Stimulated activated CD8-positive, alpha-beta memory T cell treated with anti-CD3 and anti-CD28 coated beads, Interleukin-12 subunit alpha, Interleukin-12 subunit beta, amount 100 ng/mL, for 24 hours (primary cell): Measurements from ENCODE around the gene AMN1.
"Not testable (repeated sequence)": the region's sequence is repeated elsewhere in the genome, so short reads cannot be mapped to it uniquely, and the experiment has no call there.

Experiments used
- DNase-seq: peaks from one replicate; pipeline ENCODE4 v3.0.0-alpha.2; 2020; ENCODE audit errors: extremely low read depth

AMN1 gene

GRCh38 chr12:31685801-31686200 is 43.0 kb downstream of the AMN1 start:
- no peak for DNase-seq

DNA sequence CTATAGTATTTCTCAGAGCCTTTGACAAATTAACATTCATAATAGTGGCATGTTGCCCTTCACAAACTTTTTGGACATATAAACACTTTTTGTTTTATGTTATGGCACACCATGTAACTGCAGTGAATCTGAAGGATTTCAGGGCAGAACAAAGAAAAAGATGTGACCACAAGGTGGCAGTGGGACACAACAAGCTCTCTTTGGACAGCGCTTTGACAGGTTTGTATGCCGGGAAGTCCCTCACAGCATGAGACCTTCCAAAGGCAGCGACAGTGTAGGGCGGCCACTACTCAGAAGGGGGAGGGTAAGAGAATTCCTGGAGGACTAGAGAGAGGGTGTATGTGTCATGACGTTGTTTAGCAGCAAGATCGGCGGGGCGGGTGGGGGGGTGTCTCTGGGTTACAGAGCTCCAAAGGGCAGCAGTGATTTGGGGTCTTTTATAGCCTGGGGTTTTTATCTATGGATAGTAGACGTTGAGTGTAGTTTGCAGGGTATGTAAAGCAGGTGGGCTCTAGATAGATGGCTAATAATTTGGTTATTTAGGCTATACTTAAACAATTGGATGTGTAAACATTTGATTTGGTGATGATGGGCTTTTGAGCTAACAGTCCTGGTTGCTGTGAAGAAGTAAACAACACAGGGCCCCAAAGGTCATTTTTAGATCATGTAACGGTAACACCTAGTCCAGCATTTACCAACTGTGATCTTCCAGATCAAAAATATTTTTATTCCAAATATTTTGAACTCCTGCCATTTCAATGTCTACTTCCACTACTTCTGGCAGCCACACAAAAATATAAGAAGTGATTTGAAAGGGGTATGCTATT is 46.5 kb downstream of the AMN1 start:
- peak; percentile 26 for DNase-seq

DNA sequence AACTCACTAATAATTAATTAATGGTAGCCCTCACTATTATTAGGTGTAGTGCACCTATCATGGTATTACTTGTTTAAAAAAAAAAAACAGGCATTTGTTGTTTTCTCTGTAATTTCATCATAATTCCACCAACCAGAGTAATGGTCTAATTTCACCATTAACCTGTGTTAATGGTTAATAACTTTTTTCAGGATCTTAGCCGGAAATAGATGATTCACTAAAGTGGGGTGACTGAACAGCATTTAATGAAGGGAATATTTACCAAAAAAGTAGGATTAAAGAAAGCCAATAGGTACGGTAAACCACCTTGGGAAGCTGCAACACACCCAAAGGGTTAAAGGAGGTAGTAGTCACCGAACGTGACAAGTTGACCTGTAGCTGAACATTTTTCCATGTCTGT is 56.3 kb downstream of the AMN1 start:
- no peak for DNase-seq

DNA sequence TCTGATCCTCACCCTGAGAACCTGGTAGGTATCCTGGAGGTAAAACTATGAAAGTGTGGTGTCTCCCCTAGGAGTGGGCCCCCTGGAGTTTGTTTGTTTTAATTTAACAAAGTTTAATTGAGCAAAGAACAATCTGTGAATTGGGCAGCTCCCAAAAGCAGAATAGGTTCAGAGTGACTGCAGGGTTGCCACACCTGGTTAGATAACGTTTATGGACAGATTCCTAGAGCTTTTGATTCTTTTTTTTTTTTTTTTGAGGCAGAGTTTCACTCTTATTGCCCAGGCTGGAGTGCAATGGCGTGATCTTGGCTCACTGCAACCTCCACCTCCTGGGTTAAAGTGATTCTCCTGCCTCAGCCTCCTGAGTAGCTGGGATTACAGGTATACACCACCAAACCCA is 59.2 kb downstream of the AMN1 start:
- not testable (repeated sequence) for DNase-seq

DNA sequence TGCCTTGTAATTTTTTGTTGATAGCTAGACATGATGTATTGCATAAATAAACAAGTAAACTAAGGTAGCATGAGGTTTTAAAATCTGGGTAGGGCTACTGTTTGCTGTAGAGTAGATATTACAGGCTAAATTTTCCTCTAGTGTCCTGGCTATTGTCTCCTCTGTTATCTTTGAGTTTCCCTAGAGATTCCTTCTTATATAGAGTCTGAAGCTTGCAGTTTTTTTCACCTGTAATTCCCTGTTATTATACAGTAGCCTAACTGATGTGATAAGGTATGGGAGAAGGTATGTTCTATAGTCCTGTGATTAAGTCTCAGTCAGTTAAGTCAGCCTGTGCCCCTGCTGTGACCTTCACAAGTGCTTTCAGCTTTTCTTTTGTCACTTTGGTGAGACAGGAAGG is 59.8 kb downstream of the AMN1 start:
- no peak for DNase-seq

- DNase-seq: no peak
These were observed 64.8 kb downstream of the AMN1 start for GRCh38 chr12:31664038-31664437.

DNA sequence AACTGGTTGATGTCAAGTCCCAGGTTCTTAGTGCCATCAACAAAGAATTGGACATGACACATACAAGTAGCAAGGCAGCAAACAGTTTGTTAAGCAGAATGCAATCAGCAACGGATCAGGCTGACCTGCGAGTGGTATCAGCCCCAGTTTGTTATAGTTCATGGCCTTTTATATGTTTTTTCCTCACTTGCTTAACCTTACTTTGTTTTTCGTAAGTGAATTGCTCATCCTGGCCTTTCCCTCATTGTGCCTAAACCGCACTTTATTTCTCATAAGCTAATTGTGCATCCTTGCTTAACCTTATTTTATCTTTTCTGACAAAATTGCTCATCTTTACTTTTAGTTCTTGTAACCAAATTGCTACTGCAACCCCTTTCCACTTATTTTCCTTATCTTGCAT is 65.2 kb downstream of the AMN1 start:
- DNase-seq: no peak

- no peak for DNase-seq
These were observed 66.5 kb downstream of the AMN1 start for GRCh38 chr12:31662176-31662849.

DNA sequence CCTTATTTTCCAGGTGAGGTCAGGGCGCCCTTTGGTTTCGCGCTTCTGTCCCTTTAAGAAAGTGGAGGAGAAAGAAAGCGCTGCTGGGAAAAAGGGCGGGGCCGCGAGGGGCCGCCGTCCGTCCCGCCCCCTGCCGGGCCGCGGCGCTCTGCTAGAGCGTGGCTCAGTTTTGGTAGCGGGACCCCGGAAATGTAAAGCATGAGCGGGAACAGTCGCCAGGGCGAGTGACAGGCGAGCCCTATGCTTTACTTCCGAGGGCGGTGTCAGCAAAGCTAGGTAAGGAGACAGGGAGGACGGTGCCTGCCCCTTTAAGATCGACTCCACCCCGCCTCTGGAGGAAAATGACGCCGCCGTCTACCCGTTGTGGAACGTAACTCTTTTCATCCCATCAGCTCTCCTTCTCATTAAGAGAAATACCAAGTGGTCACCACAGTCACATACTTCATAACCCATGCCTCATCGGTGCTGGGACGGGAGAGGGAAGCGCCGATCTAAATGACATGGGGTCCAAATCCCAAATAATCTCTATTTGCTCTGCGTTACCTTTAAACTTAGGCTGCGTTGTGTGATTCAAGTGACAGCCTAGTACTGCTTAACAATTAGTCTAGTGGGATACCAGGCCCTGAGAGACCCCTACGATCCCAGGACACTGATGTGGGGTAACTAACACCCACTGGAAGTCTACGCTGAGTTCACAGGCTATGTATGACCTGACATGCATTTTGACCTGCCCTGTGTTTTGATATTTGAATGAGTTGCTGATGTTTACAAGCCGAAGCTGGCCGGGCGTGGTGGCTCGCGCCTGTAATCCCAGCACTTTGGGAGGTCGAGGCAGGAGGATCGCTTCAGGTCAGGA is 69.5 kb downstream of the AMN1 start, which contains the start of gene ETFBKMT:
Gene ETFBKMT, plus strand, starts transcription at position 602 of the 856 bp plus-strand sequence. CDS start 2,266 bp downstream, outside the sequence.
- DNase-seq: peak; percentile 80

GRCh38 chr12:31658471-31659086 is 70.2 kb downstream of the AMN1 start:
- DNase-seq: no peak

GRCh38 chr12:31655792-31656191 is 73.0 kb downstream of the AMN1 start:
- DNase-seq: no peak

DNA sequence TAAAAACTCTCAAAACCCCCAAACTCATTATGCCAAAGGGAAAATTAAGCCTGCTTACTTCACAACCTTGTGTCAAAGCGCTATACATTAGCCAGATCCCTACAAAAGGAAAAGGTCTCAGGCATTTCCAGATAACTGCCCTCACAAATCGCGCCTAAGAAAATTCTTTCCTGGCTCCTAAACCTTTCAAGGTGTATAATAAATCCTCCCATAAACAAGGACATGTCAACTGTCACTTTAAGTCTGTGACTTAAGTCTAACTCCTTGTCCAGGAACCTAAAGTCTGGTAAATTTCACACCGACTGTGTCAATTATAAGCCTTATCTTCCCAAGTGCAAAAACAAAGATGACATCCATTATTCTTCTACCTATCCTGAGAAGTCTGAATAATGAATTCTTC is 73.6 kb downstream of the AMN1 start:
- no peak for DNase-seq

DNA sequence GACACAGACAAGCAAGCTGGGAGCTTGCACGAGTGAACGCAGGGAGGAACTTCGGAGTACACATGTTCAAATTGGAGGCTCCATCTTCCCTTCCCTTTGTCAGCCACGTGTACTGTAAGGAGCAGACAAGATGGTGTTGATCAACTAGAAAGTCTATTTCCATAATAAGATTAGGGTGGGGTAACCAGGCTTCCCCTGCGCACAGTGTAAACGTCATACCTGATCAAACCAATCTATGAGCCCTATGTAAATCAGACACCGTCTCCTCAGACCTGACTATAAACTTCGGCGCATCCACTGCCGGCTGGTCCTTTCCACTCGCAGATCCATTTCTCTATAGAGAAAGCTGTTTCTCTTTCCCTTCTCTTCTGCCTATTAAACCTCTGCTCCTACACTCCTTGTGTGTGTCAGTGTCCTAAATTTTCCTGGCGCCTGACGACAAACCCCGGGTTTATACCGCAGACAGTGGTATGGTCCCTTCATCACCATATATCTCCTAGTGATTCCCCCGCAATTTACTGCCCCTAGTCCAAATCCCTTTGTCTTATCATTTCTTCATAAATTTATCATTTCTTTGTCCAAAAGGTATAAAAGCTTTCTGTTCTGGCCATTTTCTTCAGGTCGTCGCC is 76.8 kb downstream of the AMN1 start:
- DNase-seq: no peak

DNA sequence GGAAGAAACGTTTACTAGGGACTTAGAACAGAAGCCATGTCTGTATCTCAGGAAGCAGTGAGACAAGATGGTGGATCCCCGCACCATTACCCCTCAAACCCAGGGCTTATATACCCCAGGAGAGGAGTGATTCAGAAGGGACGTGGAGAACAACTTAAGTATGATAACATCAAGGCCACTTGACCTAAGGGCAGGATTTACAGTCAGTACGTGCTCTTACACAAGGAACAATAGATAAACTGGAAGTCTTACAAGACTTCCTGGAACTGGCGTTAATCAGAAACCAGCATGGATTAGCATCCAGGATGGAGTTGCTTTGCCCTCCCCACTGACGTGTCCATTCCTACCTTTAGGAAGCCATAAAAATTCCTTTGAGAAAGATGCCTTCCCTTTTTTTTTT is 77.9 kb downstream of the AMN1 start:
- no peak for DNase-seq

GRCh38 chr12:31647086-31647491 is 81.7 kb downstream of the AMN1 start:
- DNase-seq: no peak

DNA sequence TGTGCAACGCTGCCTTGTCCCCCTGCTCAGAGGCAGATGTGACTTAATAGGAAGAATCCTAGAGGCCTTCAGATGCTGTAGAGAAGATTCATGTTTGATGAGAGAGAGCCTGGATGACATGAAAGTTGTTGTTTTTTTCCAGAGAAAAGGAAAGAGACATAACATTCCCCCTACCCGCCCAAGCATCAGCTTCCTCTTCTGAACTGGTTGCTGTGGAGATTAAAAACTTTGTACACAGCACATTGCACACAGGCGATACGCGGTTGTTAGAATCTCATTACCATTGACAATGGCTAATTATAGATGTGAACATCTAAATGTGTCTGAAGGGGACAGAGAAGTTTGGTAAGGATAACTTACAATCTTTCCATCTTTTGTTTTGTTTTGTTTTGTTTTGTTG is 82.9 kb downstream of the AMN1 start:
- no peak for DNase-seq

- no peak for DNase-seq
These were observed 84.3 kb downstream of the AMN1 start for GRCh38 chr12:31644536-31644935.

GRCh38 chr12:31641509-31642090 is 87.2 kb downstream of the AMN1 start:
- no peak for DNase-seq

DNA sequence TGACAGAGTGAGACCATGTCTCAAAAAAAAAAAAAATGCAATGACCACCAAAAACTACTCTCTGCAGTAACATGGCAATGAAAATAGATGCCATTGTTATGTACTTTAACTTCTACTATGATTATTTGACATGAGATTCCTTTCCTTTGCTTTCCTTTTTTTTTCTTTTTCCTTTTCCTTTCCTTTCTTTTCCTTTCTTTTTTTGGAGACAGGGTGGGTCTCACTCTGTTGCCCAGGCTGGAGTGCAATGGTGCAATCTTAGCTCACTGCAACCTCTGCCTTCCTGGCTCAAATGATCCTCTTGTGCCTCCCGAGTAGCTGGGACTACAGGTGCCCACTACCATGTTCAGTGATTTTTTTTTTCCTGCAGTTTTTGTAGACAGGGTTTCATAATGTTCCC is 94.2 kb downstream of the AMN1 start:
- no peak for DNase-seq

GRCh38 chr12:31633464-31633863 is 95.4 kb downstream of the AMN1 start:
- DNase-seq: no peak

DNA sequence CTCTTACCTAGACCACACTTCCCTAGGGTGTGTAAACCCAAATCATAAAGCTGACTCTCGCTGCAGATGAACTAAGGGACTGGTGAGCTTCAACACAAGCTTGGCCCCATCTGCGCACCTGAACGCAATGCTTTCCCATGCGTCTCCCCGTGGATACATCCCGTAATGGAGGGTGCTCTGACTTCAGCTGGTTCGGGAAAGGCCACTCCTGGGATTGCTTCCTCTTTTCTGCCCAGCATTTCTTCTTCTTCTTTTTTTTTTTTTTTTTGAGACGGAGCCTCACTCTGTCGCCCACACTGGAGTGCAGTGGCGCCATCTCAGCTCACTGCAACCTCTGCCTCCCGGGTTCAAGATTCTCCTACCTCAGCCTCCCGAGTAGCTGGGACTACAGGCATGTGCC is 97.0 kb downstream of the AMN1 start:
- DNase-seq: no peak
